Measurements from ENCODE around the gene TMEFF2.

DNA sequence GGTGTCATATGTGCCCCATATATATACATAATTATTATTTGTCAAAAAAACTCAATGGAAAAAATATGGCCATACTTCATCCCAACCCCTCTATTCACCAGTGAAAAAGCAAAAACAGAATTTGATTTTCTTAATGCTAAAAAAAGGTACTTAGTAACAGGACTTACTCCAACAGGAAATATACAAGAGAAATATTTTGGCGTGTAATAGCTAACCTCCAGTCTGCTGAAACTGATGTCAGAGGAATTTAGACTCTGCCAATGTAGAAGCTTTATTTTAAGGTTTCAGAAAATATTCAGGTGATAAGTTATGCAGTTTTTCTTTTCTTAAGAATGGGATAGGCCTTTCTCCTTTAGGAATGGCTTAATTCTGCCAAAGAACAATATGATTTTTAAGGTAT lies 72.6 kb downstream of the TMEFF2 start:
- no peak for TF ChIP-seq POLR2A (IDR thresholded peaks at IDR 0.05)
- TF ChIP-seq CTCF (IDR thresholded peaks at IDR 0.05), result no peak
